Motor neuron (in vitro differentiated cells): ENCODE measurements around the gene LRP1. TPM values are rescaled to one million over a fixed set of nuclear protein-coding genes. Genes with fewer than 3 reads are reported as not detected.

ENCODE experiments used
- ATAC-seq, 8 experiments: fragments of 200-7000 bp; cut with Tn5 transposase; replicated peaks in 6 of 8; 2 replicates each; pipeline ENCODE4 v1.8.0; 2021; ENCODE audit warnings: mild to moderate bottlenecking in 8 of 8, moderate library complexity in 8 of 8
- H3K27ac ChIP-seq, 2 donors: fragments of 250-450 bp; sonication (Bioruptor Pico); 2 replicates each; pipeline ENCODE4 v1.9.0; 2021; ENCODE audit warnings: antibody characterized with exemption in 2 of 2, mild to moderate bottlenecking in 2 of 2, moderate library complexity in 1 of 2
- H3K4me1 ChIP-seq, 2 donors: fragments of 250-450 bp; sonication (Bioruptor Pico); replicated peaks in 1 of 2; 2 replicates each; pipeline ENCODE4 v1.6.1; 2021; ENCODE audit warnings: antibody characterized with exemption in 2 of 2, mild to moderate bottlenecking in 2 of 2, moderate library complexity in 1 of 2
- H3K4me3 ChIP-seq, 5 donors: fragments of 250-450 bp; sonication (Bioruptor Pico); 2 replicates each; pipeline ENCODE4 v1.9.0; 2021; ENCODE audit warnings: antibody characterized with exemption in 5 of 5, mild to moderate bottlenecking in 5 of 5, moderate library complexity in 4 of 5
- WGBS, 10 experiments: fragments of 450-650 bp; shearing (Covaris generic); methylation state at CpG; one replicate each; pipeline ENCODE4 v1.0.0; 2022; 5-methylcytosine and 5-hydroxymethylcytosine counted together
- in situ Hi-C, 9 experiments: fragments of 400-800 bp; cut with MboI; loops; one replicate each; pipeline ENCODE4 v1.15.0; 2021; ENCODE audit warnings: low sequenced_read_pairs in 9 of 9, low pct_unique_long_range_greater_than_20kb in 2 of 9; ENCODE audit not compliant: unreplicated experiment in 9 of 9
- total RNA-seq, 8 experiments: library from RNA; unstranded; fragments of 300-600 nt; gene quantifications; 2 replicates each; pipeline versions ENCODE4 v1.2.3 to v1.2.4, GENCODE V29; 2022

Gene LRP1
- total RNA-seq, 8 experiments from 2014 or later = 36.6 to 182 (median 55.3) TPM

DNA sequence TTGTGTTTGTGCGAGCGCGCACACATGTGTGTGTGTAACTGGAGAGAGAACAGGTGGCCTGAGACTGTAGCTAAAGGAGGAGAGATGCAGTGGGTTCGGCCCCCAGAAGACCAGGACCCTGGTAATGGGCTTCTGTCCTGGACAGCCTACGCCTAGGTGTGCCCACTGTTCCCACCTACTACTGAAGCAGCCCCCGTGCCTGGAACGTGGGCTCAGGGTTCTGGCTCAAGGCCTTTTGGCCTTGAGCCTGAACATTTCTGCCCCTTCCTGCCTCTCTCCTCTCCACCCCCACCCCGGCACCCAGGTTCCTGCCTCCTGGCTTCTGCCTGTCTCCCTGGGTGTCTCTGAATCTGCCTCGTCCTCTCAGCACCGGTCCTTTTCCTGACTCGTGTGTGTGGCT is 86.8 kb downstream of the LRP1 start:
- no peak overlapping the region for H3K27ac ChIP-seq
- WGBS, 10 experiments = 0 to 100% (median 60%) methylated on average over 1 of the region's 11 CpGs; no CpG with 5 or more reads in 7 of the 10 experiments
- no peak for ATAC-seq

DNA sequence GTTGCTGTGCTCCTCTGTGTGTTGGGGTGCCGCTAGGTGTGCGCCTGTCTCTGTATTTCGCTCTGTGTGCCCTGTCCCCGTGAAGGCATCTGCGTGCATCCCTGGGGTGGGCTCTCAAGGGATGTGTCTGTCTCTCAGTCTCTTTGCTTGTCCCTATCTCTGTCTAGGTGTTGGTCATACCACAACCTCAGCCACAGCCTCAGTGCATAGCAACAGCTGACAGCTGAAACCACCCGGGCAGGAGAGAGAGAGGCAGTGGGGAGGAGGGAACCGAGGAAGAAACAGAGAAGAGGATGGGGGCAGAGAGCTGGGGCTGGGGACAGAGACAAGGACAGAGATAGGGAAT is 87.4 kb downstream of the LRP1 start:
- WGBS, 10 experiments = 0 to 31% (median 0%) methylated on average over 1 to 3 of the region's 7 CpGs; no CpG with 5 or more reads in 7 of the 10 experiments
- peak overlapping the region in 4 of 5 donors; percentile 47 to 85 (median 66) for H3K4me3 ChIP-seq
- ATAC-seq = peak in 6 of 8 experiments; percentile 0 to 8 (median 4)
- H3K27ac ChIP-seq = peak overlapping the region in 1 of 2 donors; percentile 75
- H3K4me1 ChIP-seq = peaks cover 59 to 61% of the 10 kb centered on the region in 2 donors
- in situ Hi-C loops = no loop called here

More for the DNA sequence above, 86.8 kb downstream of the LRP1 start:
- Histone ChIP-seq H3K4me3 (no peak overlapping the region), H3K4me1 (peaks cover 53 to 56% of the 10 kb centered on the region in 2 donors)
- in situ Hi-C loops = no loop called here

DNA sequence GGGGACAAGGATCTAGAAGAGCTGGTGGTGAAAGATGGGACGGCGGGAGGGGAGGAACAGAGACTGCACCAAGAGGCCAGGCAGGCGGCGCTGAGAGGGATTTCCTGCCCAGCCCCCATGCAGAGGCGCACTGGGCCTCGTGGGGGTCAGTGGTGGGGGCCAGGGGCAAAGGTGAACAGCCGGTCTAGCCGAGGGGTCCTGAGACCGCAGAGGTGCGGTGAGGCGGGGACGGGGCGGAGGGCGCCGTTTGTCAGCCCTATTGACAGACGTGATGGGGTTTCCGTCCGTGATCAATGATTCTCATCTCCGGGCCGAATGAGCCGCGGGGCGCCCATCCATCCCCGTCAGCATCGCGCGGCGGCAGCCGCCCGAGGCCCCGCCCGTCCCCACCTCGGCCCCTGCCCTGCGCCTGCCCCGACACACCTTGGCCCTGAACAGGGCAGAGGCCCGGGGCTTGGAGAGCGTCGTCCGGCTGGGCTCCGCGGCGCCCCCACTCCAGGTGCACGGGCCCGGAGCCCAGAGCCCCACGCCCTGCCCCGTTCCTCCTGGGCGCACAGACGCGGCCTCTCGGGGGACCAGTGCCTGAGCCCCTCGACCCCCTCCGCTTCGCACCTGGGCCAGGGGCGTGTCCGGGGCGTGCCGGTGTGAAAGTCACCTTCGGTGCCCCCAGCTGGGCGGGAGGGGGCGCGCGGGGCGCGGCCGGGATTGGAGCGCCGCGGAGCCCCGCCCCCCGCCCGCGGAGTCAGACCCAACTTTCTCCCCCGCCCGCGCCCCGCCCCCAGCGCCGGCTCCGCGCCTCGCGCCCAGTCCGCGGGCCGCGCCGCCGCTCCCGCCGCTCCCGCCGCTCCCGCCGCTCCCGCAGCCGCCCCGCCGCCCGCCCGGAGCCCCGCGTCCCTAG is 88.0 kb downstream of the LRP1 start, which contains the start of gene NXPH4:
NXPH4 (plus strand) TSS at position 781 of the 898 bp plus-strand sequence. CDS start 176 bp downstream, outside the sequence.
- H3K4me1 ChIP-seq = peaks cover 65 to 67% of the 10 kb centered on the region in 2 donors
- in situ Hi-C loops = no loop called here
- H3K4me3 ChIP-seq = peak within 1 kb of the TSS; percentile 47 to 85 (median 65)
- ATAC-seq = peak; percentile 7 to 55 (median 25)
- H3K27ac ChIP-seq = peak within 1 kb of the TSS; percentile 31 to 75
- no CpG with 5 or more reads among the region's 102 CpGs for WGBS, 10 experiments

DNA sequence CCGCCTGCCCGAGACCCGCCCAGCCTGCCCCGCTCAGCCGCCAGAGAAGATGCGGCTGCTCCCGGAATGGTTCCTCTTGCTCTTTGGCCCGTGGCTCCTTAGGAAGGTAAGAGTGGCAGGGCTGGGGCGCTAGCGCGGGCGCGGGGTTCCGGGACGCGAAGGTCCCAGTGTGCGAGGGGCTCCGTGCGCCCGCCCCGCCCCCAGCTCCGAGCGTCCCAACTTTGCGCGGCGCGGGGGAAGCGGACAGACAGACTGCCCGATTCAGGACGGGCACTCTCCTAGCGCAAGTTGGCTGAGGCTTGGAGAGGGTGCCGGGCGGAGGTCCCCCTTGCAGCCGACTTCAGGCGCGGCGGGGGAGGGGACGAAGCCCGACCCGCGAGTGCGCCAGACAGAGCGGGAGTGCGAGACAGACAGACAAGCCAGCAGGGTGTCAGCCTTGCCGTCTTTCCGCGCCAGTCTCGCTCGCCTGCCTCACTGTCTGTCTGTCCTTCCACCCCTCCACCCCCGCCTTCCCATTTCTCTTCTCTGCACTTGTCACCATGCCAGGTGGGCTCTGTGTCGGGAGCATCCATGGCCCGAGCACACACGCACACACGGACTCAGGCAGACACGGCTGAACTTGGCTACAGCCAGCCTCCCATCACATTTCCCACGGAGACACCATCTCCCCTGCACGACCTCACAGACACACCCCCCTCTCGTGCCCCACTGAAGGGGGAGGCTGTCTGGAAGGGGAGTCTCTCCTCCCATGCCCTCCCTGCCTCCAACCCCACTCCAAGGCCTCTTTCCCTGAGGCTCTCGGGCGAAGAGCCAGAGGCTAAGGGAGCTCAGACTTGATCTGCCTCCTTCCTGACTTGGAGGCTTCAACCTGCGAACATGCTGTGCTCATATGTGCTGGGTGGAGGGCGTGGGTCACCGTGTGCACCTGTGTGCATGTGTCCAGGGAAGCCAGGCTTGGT is 88.9 kb downstream of the LRP1 start:
- in situ Hi-C loops = no loop called here
- Histone ChIP-seq H3K27ac (peak overlapping the region in 1 of 2 donors; percentile 52), H3K4me3 (peak overlapping the region; percentile 47 to 85 (median 65)), H3K4me1 (peaks cover 74 to 77% of the 10 kb centered on the region in 2 donors)
- WGBS, 10 experiments = 0 to 100% (median 40%) methylated on average over 1 to 13 of the region's 63 CpGs; no CpG with 5 or more reads in 5 of the 10 experiments
- ATAC-seq = peak in 4 of 8 experiments; percentile 1 to 3 (median 1)

DNA sequence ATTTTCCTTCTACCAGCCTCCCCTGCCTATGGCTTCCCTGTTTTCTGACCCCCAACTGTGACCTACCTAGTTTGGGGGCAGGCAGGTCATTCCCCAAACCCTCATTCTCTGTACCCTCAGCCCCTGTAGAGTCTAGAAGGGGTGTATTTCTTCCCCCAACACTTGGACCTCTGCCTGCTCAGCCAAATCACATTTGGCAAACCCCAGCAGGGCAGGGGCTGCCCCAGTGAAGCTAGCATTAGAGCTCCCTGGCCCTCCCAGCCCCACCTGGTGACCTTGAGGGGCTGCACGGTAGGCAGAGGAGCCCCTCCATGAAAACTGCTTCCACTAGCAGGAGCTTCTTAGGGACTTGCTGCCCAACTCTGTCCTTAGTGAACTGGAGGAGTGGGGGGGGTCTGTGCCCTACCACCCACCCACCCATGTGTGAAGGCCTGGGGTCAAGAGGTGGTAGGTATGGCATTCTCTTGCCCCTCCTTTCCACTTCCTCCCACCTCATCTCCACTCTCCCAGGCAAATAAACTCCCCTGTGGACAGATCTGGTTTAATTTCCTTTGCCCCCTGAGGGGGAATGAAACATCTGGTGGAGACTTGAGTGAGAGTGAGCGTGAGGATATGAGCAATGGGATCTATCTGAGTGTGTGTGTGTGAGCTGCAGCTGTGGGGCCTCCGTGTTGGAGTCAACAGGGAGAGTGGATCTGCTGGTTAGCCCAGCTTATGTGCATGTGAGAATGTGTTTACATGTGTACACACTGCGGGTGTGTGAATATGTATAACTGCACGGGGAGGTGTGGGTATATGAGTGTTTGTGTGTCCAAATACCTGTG is 90.0 kb downstream of the LRP1 start:
- in situ Hi-C loops = no loop called here
- peak in 2 of 8 experiments; percentile 2 to 46 for ATAC-seq
- H3K4me1 ChIP-seq = peaks cover 85 to 87% of the 10 kb centered on the region in 2 donors
- peak overlapping the region; percentile 47 to 85 (median 65) for H3K4me3 ChIP-seq
- 0 to 80% (median 40%) methylated on average over 1 to 3 of the region's 5 CpGs; no CpG with 5 or more reads in 1 of the 10 experiments for WGBS, 10 experiments
- peak overlapping the region; percentile 67 to 79 for H3K27ac ChIP-seq

DNA sequence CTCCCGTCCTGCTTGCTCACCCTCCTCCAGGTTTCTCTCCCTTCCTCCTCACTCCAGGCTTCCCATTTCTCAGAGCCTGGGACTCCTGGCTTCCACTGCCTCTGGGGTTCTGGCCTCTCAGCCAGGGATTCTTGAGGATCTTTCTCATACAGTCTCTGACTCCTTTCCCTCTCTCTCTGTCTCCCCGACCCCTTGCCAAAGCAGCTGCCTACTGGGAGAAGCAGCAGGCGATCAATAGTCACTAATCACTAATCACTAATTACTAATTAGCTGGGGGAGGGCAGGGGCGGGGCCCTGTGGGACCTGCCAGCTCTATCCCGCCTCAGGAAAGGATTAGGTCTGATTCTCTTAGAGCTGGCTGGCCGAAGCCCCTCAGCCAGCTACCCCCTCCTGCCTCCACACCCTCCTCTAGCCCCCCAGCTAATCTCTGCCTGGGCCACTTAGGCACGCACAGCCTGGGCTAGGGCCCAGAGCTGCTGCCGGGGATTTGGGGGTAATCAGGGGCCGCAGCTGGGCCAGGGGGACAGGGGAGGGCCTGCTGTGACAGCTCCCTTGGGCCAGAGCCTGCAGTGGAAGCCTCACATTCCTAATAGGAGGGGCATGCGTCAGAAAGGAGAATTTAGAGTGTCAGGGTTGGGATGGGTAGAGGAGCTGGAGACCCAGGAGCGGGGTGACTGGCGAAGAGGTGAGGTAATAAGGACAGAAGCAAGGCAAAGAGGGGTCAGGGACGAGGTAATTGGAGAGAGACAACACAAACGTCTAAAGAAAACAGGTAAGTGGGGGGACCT is 91.1 kb downstream of the LRP1 start:
- Histone ChIP-seq H3K4me1 (peaks cover 85 to 88% of the 10 kb centered on the region in 2 donors), H3K27ac (peak overlapping the region; percentile 79), H3K4me3 (peak overlapping the region; percentile 47 to 85 (median 65))
- WGBS, 10 experiments = 11 to 70% (median 40%) methylated on average over 1 to 3 of the region's 14 CpGs; no CpG with 5 or more reads in 3 of the 10 experiments
- in situ Hi-C loops = no loop called here
- ATAC-seq = peak in 4 of 8 experiments; percentile 1 to 7 (median 2)

DNA sequence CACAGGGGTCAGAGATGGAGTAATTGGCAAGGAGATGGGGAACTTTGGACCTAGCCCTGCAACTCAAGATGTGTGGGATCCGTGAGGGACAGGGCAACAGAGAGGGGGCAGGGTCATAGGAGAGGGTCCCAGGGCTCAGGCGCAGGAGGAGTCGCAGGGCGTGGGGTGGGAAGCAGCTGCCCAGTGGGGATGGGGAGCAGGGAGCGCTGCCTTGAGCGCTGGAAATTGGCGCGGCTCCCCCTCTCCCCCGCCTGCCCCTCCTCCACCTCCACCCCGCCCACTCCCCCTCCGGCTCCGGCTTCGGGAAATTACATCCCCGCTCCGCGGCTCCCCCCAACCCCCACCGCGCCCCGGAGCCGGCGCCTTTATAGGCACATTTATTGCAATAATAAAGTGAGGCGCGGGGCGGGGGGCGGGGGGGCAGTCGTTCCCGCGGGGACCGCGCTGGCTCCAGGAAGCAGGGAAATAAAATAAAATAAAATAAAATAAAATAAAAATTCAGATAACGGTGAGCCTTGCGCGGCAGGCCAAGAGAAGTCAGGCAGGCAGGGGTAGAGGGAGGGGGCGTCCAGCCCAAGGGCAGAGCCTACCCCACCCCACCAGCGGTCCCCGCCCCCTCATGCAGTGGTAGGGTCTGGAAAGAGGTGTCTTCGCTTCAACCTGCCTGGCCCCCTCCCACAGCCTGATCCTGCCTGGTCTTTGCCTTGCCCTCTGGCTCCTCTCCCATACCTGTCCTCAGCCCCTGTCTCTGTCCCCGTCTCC is 91.9 kb downstream of the LRP1 start:
- H3K27ac ChIP-seq = peak overlapping the region; percentile 79
- peak overlapping the region; percentile 47 to 85 (median 65) for H3K4me3 ChIP-seq
- peaks cover 85 to 88% of the 10 kb centered on the region in 2 donors for H3K4me1 ChIP-seq
- peak in 5 of 8 experiments; percentile 0 to 12 (median 5) for ATAC-seq
- WGBS, 10 experiments = no CpG with 5 or more reads among the region's 38 CpGs
- in situ Hi-C loops = no loop called here

DNA sequence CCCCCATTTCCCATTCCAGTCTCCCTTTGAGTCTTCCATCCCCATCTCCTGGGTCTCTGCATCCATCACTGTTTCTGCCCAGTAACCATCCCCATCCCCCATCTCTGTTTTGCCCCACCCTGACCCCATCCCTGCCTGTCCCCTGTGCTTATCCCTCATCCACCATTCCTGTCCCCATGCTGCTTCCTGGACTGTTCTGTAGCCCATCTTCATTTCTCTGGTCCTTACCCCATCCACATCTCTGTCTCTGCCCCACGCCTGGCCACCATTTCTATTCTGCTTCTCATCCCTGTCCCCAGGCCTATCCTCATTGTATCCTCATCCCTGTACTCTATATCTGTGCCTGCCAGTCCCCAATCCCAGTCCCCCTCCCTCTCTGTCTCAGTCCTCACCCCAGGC is 92.5 kb downstream of the LRP1 start:
- peak in 1 of 8 experiments; percentile 3 for ATAC-seq
- H3K4me1 ChIP-seq = peaks cover 85 to 88% of the 10 kb centered on the region in 2 donors
- peak overlapping the region; percentile 47 to 85 (median 65) for H3K4me3 ChIP-seq
- in situ Hi-C loops = no loop called here
- peak overlapping the region; percentile 79 for H3K27ac ChIP-seq
- WGBS, 10 experiments = 60% methylated on average over 1 of the region's 1 CpG; no CpG with 5 or more reads in 9 of the 10 experiments

DNA sequence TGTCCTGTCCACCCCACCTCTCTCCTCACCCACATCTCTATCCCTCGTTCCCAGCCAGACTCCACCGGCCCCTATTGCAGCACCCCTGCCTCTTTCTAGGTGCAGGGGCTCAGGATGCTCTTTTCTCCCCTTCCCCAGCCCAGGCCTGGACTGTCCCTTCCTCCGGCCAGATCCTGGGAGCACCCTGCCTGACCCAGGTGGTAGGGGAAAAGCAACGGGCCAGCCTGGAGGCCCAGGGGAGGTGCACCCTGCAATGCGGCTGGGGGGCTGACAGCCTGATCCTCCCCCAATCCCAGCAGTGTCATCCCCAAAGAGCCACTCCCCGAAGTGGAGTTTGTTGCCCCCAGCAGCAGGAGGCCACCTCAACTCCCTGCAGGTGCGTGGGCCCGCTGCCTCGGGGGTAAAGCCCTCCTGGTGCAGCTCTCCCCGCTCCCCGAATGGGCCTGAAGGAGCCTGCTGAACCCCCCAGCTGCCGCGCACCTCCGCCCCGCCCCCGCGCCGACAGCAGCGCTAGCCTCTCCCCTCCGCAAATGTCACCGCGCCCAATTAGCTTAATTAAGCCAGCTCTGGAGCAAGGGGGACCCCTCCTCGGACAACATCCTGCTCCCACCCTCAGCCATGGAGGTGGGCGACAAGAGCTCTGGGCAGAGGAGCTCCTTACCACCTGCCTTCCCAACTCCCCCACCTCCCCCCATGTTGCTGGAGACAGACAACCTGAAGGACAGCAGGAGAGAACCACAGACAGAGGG is 93.1 kb downstream of the LRP1 start:
- in situ Hi-C loops = no loop called here
- peak overlapping the region in 2 of 5 donors; percentile 1 to 85 for H3K4me3 ChIP-seq
- WGBS, 10 experiments = 20% methylated on average over 1 of the region's 24 CpGs; no CpG with 5 or more reads in 9 of the 10 experiments
- H3K27ac ChIP-seq = peak overlapping the region; percentile 79
- no peak for ATAC-seq
- peaks cover 86 to 90% of the 10 kb centered on the region in 2 donors for H3K4me1 ChIP-seq
